Fibroblast of skin of left biceps (primary cell): Measurements from ENCODE around the gene FOXJ3.

ENCODE experiments used
- DNase-seq, 2 experiments: peaks; one replicate each; pipeline ENCODE4 v3.0.0-alpha.2; 2013; ENCODE audit warnings: low read depth in 2 of 2

The FOXJ3 gene

DNA sequence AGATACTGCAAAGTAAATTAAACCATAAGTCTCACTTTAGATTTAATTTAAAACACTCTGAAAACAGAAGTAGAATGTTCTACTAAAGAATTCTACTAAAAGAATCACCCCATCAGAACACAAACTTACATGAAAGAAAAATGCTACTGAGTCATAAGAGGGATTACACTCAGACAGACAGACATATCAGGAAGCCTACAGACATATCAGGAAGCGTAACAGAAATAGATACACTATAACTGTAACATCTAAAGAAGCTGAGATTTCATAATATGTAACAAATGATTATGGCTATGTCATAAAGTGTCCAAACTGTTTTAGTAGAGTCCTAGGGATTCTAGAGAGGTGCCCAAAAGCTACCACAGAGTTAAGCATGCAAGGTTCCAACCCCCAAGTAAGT lies 23.9 kb downstream of the FOXJ3 start:
- no peak for DNase-seq

GRCh38 chr1:42306977-42307376 lies 28.1 kb downstream of the FOXJ3 start:
- DNase-seq = no peak

GRCh38 chr1:42305639-42306038 lies 29.4 kb downstream of the FOXJ3 start:
- no peak for DNase-seq

DNA sequence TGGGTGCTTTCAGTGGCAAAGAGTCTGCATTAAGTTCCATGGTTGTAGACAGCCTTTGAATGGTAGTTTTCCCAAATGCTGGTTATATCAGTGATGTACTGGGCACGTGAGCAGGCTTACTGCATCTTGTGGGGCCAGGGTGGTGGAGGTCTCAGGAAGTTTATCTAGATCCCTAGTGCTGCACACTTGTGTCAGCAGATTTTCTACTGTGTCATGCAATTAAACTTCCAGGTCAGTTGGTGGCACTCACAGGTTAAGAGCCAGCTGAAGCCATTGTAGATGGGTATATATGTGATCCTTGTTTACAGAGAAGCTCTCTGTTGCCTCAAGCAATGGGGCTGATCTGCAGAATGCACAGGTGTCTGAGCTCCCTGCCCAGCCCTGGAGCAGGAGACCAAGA lies 33.0 kb downstream of the FOXJ3 start:
- DNase-seq = no peak

GRCh38 chr1:42298520-42298919 lies 36.5 kb downstream of the FOXJ3 start:
- DNase-seq = no peak

DNA sequence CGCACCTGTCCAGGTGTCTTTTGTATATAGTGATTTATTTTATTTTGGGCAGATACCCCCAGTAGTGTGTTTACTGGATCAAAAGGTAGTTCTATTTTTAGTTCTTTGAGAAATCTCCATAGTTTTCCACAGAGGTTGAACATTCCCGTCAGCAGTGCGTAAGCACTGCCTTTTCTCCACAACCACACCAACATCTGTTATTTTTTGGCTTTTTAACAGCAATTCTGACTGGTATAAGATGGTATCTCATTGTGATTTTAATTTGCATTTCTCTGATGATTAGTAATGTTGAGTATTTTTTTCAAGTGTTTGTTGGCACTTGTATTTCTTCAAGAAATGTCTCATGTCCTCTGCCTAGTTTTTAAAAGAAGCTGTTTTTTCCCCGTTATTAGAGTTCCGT lies 39.2 kb downstream of the FOXJ3 start:
- DNase-seq = no peak

- no peak for DNase-seq
Measured at GRCh38 chr1:42290130-42290529, 44.9 kb downstream of the FOXJ3 start.

GRCh38 chr1:42288311-42288985 lies 46.6 kb downstream of the FOXJ3 start:
- DNase-seq = no peak

- no peak for DNase-seq
Measured at GRCh38 chr1:42282867-42283583, 52.0 kb downstream of the FOXJ3 start.

DNA sequence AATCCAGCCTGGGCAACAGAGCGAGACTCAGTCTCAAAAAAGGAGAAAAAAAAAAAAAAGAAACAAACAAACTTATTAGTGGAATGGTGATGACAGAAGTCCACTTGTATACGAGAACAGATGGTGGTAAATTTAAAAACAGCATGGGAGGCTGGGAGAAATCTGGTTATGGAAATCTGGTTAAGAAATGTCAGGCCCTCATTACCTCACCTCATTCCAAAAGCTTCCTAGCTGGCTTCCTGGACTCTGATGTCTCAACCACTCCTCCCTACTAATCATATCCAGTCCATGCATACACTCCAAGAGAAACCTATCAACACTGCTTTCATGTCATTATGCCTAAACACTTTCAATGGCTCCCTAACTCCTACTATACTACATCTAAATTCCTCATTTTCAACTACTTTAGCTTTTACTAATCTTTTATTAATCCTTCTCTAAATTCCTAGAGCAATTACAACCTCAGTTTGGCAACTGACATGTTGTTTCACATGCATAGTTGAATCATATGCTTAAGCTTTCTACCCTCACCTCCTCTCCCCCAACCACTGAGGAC lies 52.9 kb downstream of the FOXJ3 start:
- peak; percentile 74 to 76 for DNase-seq

DNA sequence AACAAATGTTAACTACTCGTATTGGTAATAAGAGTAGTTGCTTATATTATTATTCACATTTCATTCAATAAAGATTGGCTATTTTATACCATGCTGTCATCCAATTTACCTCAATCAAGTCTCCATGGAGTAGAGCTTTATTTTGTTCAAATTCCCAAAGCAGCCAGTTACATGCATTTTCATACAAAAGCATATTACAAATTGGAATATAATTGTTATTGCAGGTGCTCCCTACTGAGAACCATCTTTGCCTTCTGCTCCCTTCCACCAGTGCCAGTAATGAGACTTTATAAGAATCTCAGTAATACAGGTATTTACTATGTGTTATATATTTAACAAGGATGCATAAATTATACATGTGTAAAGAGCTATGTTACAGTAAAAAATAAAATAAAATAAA lies 54.2 kb downstream of the FOXJ3 start:
- DNase-seq = no peak

DNA sequence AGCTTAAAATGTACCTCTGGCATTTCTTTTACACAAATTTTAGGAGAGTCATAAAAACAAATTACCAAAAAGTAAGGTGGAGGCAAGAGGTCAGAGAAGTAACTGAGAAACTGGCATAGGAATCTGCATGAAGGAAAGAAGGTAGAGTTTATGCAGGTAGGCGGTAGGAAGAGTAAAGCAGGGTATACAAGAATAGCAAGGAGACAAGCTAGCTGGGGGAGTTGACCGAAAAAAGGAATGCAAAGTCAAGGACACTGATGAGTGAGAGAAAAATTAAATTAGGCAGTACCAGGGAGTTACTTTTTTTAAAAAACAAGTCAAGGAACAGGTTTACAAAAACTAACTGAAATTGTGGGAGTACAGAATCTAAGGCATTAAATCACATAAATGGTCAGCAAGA lies 56.0 kb downstream of the FOXJ3 start:
- no peak for DNase-seq

GRCh38 chr1:42272920-42273319 lies 62.1 kb downstream of the FOXJ3 start:
- no peak for DNase-seq

- DNase-seq = no peak
Measured at GRCh38 chr1:42267904-42268303, 67.1 kb downstream of the FOXJ3 start.

- no peak for DNase-seq
Measured at GRCh38 chr1:42266253-42267135, 68.5 kb downstream of the FOXJ3 start.

- no peak for DNase-seq
Measured at GRCh38 chr1:42264511-42265190, 70.4 kb downstream of the FOXJ3 start.

DNA sequence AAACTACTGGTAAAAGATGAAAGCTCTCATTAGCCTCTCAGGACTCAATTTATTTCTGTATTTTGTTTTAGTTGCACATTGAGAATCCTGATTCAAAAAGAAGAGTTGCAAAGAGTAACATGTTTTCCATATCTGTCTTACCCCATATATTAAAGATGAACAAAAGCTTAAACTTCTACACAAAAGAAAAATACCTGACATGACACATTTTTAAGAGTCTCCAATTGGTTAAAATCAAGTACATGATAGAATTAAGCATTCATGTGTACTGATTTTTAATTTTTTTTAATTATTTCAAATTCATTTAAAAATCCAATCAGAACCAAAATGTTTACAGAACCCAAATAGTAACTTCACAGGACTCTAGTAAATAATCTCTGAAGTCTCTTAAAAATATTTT lies 72.0 kb downstream of the FOXJ3 start:
- no peak for DNase-seq

DNA sequence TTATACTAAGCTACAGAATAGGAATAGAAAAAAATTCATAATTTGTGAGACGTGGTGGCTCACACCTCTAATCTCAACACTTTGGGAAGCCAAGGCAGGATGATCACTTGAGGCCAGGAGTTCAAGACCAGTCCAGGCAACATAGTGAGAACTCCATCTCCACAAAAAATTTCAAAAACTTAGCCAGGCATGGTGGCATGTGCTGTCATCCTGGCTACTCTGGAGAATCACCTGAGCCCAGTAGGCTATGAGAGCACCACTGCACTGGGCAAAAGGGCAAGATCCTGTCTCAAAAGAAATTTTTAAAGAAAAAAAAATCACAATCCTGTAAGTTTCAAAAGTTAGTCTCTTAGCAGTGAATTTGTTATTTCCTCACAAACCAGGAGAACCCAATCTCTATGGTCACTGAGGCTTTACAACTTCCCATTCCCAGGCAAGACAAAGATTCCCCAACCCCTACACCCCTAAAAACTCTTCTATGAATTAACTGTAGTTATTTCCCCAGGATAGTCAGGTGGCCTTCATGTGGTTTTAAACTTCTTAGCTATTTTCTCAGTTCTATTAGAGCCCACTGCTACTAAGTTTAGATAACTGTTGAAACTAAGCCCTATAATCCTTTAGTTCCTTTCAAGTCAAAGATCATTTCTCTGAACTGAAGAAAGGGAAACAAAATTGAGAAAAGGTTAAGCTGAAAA lies 74.5 kb downstream of the FOXJ3 start:
- no peak for DNase-seq

GRCh38 chr1:42259739-42260064 lies 75.3 kb downstream of the FOXJ3 start:
- no peak for DNase-seq

DNA sequence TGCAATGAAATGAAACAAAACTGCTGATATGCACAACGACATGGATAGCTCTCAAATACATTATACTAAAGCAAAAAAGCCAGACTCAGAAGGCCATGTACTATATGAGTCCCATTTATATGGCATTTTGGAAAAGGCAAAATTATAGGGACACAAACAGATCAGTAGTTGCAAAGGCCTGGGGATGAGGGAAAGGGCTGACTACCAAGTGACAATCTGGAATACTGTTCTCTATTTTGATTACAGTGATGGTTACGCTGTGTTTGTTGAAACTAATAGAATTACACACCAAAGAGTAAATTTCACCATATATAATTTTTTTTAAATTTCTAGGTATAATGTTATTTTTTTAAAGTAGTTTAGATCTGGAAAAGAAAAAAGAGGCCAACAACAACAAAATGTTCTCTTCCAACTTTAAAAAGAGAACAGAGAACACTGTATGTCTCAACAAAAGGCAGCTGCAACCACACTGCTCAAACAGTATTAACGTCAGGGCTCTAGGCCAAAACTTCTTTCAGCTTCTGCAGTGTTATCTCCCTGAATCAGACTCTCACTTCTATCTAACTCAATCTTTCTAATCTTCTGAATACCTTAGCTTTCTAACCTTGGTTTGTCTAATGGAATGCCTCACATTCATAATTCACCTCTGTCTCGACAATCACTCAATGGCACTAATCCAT lies 75.8 kb downstream of the FOXJ3 start:
- DNase-seq = no peak

- DNase-seq = no peak
Measured at GRCh38 chr1:42258218-42258617, 76.8 kb downstream of the FOXJ3 start.
